K562 (cell line): ENCODE results near the gene LRP6. TPM values are rescaled to one million over a fixed set of nuclear protein-coding genes. Genes with fewer than 3 reads are reported as not detected.

Experiments used
- ATAC-seq: fragments of 200-7000 bp; cut with Tn5 transposase; 3 replicates; pipeline ENCODE4 v1.9.1; 2020; ENCODE audit warnings: moderate library complexity
- BruUV-seq: library from RNA; stranded (reverse); fragments of 400-500 nt; replicated peaks from 2 replicates; lab custom pipeline; 2021; lab: Mats Ljungman, UMichigan
- CTCF ChIA-PET: fragments of 300-600 bp; formaldehyde crosslinking; extraction: SDS; loops from one replicate; lab custom pipeline; 2021; ENCODE audit warnings: low intra/inter-chr PET ratio; lab: Yijun Ruan, JAX
- POLR2A ChIA-PET: fragments of 300-600, 350-650 bp; sonication (Branson Sonifier 250); formaldehyde crosslinking; extraction: SDS; loops from one replicate; lab custom pipeline; 2021; ENCODE audit warnings: antibody characterized with exemption, inconsistent platforms; lab: Yijun Ruan, JAX
- DNase-seq, 4 experiments: peaks; one replicate each; pipeline versions ENCODE4 v3.0.0 to v3.0.0-alpha.2; 2011 to 2018; ENCODE audit warnings: low spot score in 3 of 4, mixed read lengths in 3 of 4; ENCODE audit errors: extremely low read depth in 1 of 4
- FAIRE-seq: peaks from 2 replicates; lab custom pipeline; 2011; peaks lifted over from hg19 to GRCh38; lab: Jason Lieb, UNC
- H2AFZ ChIP-seq: 2 replicates; pipeline ENCODE4 v1.6.0; 2011; ENCODE audit warnings: low read depth, low read length, control low read depth, inconsistent platforms
- H3K27ac ChIP-seq: fragments of 200-600 bp; 3 replicates; pipeline ENCODE4 v1.8.0; 2011; ENCODE audit warnings: low read depth, mild to moderate bottlenecking, control low read depth, inconsistent platforms, low read length, moderate library complexity, mixed read lengths; ENCODE audit errors: extremely low read depth
- H3K27me3 ChIP-seq, 2 experiments: fragments of 300-600 bp in 1 of 2; 2 replicates in 1 of 2; 3 replicates in 1 of 2; pipeline versions ENCODE4 v1.6.0 to v1.8.0; 2011; ENCODE audit warnings: inconsistent platforms in 2 of 2, low read length in 2 of 2, mild to moderate bottlenecking in 1 of 2, mixed read lengths in 1 of 2, moderate library complexity in 1 of 2; ENCODE audit not compliant: control insufficient read depth in 2 of 2, insufficient read depth in 2 of 2
- H3K36me3 ChIP-seq: fragments of 300-600 bp; 3 replicates; pipeline ENCODE4 v1.8.0; 2011; ENCODE audit warnings: mild to moderate bottlenecking, low read length, inconsistent platforms; ENCODE audit not compliant: control insufficient read depth, insufficient read depth
- H3K4me1 ChIP-seq, 2 experiments: fragments of 200-600 bp in 1 of 2; replicated peaks in 1 of 2; 2 replicates in 1 of 2; 3 replicates in 1 of 2; pipeline versions ENCODE4 v1.5.1 to v1.8.0; 2011; ENCODE audit warnings: inconsistent platforms in 2 of 2, low read length in 2 of 2, mild to moderate bottlenecking in 1 of 2, mixed read lengths in 1 of 2, moderate library complexity in 1 of 2; ENCODE audit not compliant: control insufficient read depth in 2 of 2, insufficient read depth in 2 of 2
- H3K4me2 ChIP-seq: 2 replicates; pipeline ENCODE4 v1.6.1; 2011; ENCODE audit warnings: low read length, control low read depth, inconsistent platforms, mixed read lengths; ENCODE audit not compliant: insufficient read depth
- H3K4me3 ChIP-seq: fragments of 200-600 bp; sonication (generic), shearing (Covaris generic); 2 replicates; pipeline ENCODE4 v1.5.1; 2016; ENCODE audit warnings: control low read depth, inconsistent platforms
- H3K79me2 ChIP-seq: fragments of 200-600 bp; 3 replicates; pipeline ENCODE4 v1.8.0; 2011; ENCODE audit warnings: low read length, inconsistent platforms; ENCODE audit not compliant: control insufficient read depth, insufficient read depth
- H3K9ac ChIP-seq, 2 experiments: 2 replicates each; pipeline versions ENCODE4 v1.6.0 to v1.6.1; 2011; ENCODE audit warnings: low read depth in 2 of 2, low read length in 2 of 2, control low read depth in 1 of 2, inconsistent platforms in 1 of 2, mild to moderate bottlenecking in 1 of 2, mixed read lengths in 1 of 2; ENCODE audit not compliant: insufficient read depth in 1 of 2
- H3K9me1 ChIP-seq: one replicate; pipeline ENCODE4 v1.6.0; 2011; ENCODE audit warnings: inconsistent platforms, mild to moderate bottlenecking, low read length, moderate library complexity; ENCODE audit not compliant: control insufficient read depth, insufficient read depth
- H3K9me3 ChIP-seq: replicated peaks from 2 replicates; pipeline ENCODE4 v1.5.1; 2011; ENCODE audit warnings: low read depth, low read length, inconsistent platforms; ENCODE audit not compliant: control insufficient read depth, insufficient read depth
- H4K20me1 ChIP-seq: replicated peaks from 2 replicates; pipeline ENCODE4 v1.6.1; 2011; ENCODE audit warnings: low read length, inconsistent platforms, mixed read lengths; ENCODE audit not compliant: control insufficient read depth, insufficient read depth
- ARID2 ChIP-seq: fragments of 450-650 bp; IDR thresholded peaks from 2 replicates; pipeline ENCODE4 v1.6.1; 2017; ENCODE audit warnings: antibody characterized with exemption, mild to moderate bottlenecking
- BRCA1 ChIP-seq, 2 experiments: fragments of 450-650 bp in 1 of 2; sonication (generic) in 1 of 2; formaldehyde crosslinking in 1 of 2; IDR thresholded peaks; 2 replicates each; pipeline versions ENCODE4 v1.5.0 to v1.6.1; 2017 to 2020; ENCODE audit warnings: mild to moderate bottlenecking in 1 of 2, missing genetic modification reagents in 1 of 2
- CC2D1A ChIP-seq: fragments of 450-650 bp; IDR thresholded peaks from 2 replicates; pipeline ENCODE4 v1.6.1; 2017; ENCODE audit warnings: mild to moderate bottlenecking
- CEBPG ChIP-seq, 3 experiments: fragments of 200-800 bp in 1 of 3; sonication (Bioruptor generic) in 1 of 3; sonication (generic) in 1 of 3; formaldehyde crosslinking in 1 of 3; IDR thresholded peaks in 2 of 3; conservative IDR thresholded peaks in 1 of 3; 2 replicates each; pipeline versions ENCODE4 v1.6.1 to v1.8.0; 2016 to 2022; ENCODE audit warnings: missing compliant biosample characterization in 2 of 3, missing genetic modification characterization in 2 of 3, mild to moderate bottlenecking in 1 of 3, missing genetic modification reagents in 1 of 3
- CTCF ChIP-seq, 3 experiments: IDR thresholded peaks in 2 of 3; conservative IDR thresholded peaks in 1 of 3; 2 replicates each; pipeline ENCODE4 v1.5.1; 2011 to 2012; ENCODE audit warnings: low read length in 3 of 3, mild to moderate bottlenecking in 3 of 3, control low read depth in 2 of 3, improper control_type of control experiment in 1 of 3, inconsistent platforms in 1 of 3, low read depth in 1 of 3, mixed read lengths in 1 of 3, moderate library complexity in 1 of 3; ENCODE audit not compliant: insufficient read depth in 2 of 3
- KDM2B ChIP-seq: fragments of 250-450 bp; sonication (Bioruptor Pico); IDR thresholded peaks from 2 replicates; pipeline ENCODE4 v1.8.0; 2021; ENCODE audit warnings: mild to moderate bottlenecking, moderate library complexity
- MEF2D ChIP-seq: conservative IDR thresholded peaks from 2 replicates; pipeline ENCODE4 v1.6.1; 2016; ENCODE audit warnings: low read depth, missing genetic modification characterization, missing compliant biosample characterization
- PCBP2 ChIP-seq: fragments of 200-400 bp; formaldehyde crosslinking; IDR thresholded peaks from 2 replicates; pipeline ENCODE4 v1.6.1; 2018; ENCODE audit warnings: low read length, low read depth, mild to moderate bottlenecking, moderate library complexity; ENCODE audit not compliant: poor library complexity, severe bottlenecking
- RAD21 ChIP-seq, 2 experiments: fragments of 250-450 bp in 1 of 2; fragments of 450-650 bp in 1 of 2; sonication (Bioruptor Pico) in 1 of 2; formaldehyde crosslinking in 1 of 2; IDR thresholded peaks in 1 of 2; conservative IDR thresholded peaks in 1 of 2; 2 replicates each; pipeline versions ENCODE4 v1.4.0 to v1.8.0; 2020 to 2022; ENCODE audit warnings: mild to moderate bottlenecking in 2 of 2, moderate library complexity in 1 of 2
- RBM25 ChIP-seq: fragments of 200-400 bp; formaldehyde crosslinking; IDR thresholded peaks from 2 replicates; pipeline ENCODE4 v1.6.1; 2018; ENCODE audit warnings: low read length, low read depth, moderate library complexity; ENCODE audit not compliant: severe bottlenecking
- SMC3 ChIP-seq: conservative IDR thresholded peaks from 2 replicates; pipeline ENCODE4 v1.6.1; 2011; ENCODE audit warnings: low read depth, low read length, improper control_type of control experiment; ENCODE audit not compliant: insufficient read depth
- TRIM28 ChIP-seq: fragments of 450-650 bp; IDR thresholded peaks from 2 replicates; pipeline ENCODE4 v1.6.1; 2017
- WGBS: fragments of 100-300 bp; shearing (Covaris generic); methylation state at CpG from one replicate; pipeline ENCODE4 v1.1.6; 2016; ENCODE audit warnings: low coverage, mixed read lengths; ENCODE audit not compliant: insufficient coverage; ENCODE audit errors: missing lambda C conversion rate; 5-methylcytosine and 5-hydroxymethylcytosine counted together
- in situ Hi-C: fragments of 300-500 bp; cut with MboI; formaldehyde crosslinking; loops from 4 replicates; pipeline ENCODE4 v1.15.0; 2018; ENCODE audit warnings: inconsistent platforms, mixed read lengths
- intact Hi-C: fragments of 100-400 bp; cut with micrococcal nuclease; formaldehyde crosslinking; loops from 2 replicates; pipeline ENCODE4 v1.14.2; 2022
- polyA plus RNA-seq, 8 experiments: library from polyadenylated mRNA; depleted of rRNA in 4 of 8; stranded (reverse) in 5 of 8; unstranded in 3 of 8; fragments of >200 nt; fragmentation: Nextera tagmentation in 2 of 8; fragmentation: Illumina TruSeq in 1 of 8; extraction: Ambion mirVana in 2 of 8; extraction: Trizol in 1 of 8; gene quantifications; 2 replicates each; pipeline versions ENCODE4 v1.2.1 to v1.2.3, GENCODE V29; 2011 to 2014; ENCODE audit warnings: inconsistent platforms in 1 of 8, missing spikeins in 1 of 8
- total RNA-seq, 7 experiments: library from RNA; depleted of rRNA in 6 of 7; stranded (reverse); fragments of >200 nt in 6 of 7; fragmentation: Illumina TruSeq in 2 of 7; extraction: Trizol in 2 of 7; gene quantifications; 2 replicates each; pipeline versions ENCODE4 v1.2.1 to v1.2.3, GENCODE V29; 2011 to 2021; ENCODE audit warnings: low replicate concordance in 1 of 7
- TF ChIP-seq, protein P1 (sequence below): fragments of 450-650 bp; formaldehyde crosslinking; IDR thresholded peaks from 2 replicates; pipeline ENCODE4 v1.4.0; 2020; ENCODE audit warnings: mild to moderate bottlenecking, moderate library complexity

Gene LRP6
- total and polyA plus RNA-seq, 9 of the 15 experiments (the other 6 are each of a cell fraction or from before 2014, with no cell fraction given): 3.0 to 17.0 (median 10.8) TPM

GRCh38 chr12:12081836-12082497 is 184.9 kb downstream of the LRP6 start:
- Histone ChIP-seq H3K9me3 (no peaks in the 10 kb centered on the region), H3K4me3 (no peak overlapping the region), H2AFZ (peak overlapping the region; percentile 79), H3K9ac (peak overlapping the region; percentile 7 to 45; a peak in 1 of 4 replicates), H3K36me3 (no peaks in the 10 kb centered on the region), H3K4me2 (no peak overlapping the region), H3K4me1 (peaks cover 0 to 4% of the 10 kb centered on the region in 2 experiments; a peak in 3 of 5 replicates), H3K27ac (peak overlapping the region; percentile 26; the same call in 1 of the 3 replicates), H3K79me2 (no peaks in the 10 kb centered on the region), H3K27me3 (peaks cover 8 to 18% of the 10 kb centered on the region in 2 experiments; a peak in 3 of 5 replicates), H4K20me1 (no peaks in the 10 kb centered on the region), H3K9me1 (no peaks in the 10 kb centered on the region)
- in situ Hi-C loops: loop anchor here (5.0 to 10.0 kb wide), 3 partner anchors 250 to 623 kb away; no protein-coding TSS in a partner anchor
- FAIRE-seq (peak; percentile 88), DNase-seq (peak; percentile 32 to 57 (median 48)), ATAC-seq (peak; percentile 95)
- intact Hi-C loops: loop anchor here (1.0 to 2.0 kb wide), 2 partner anchors 246 to 619 kb away; no protein-coding TSS in a partner anchor
- no TSS peak for BruUV-seq
- POLR2A ChIA-PET: interaction anchor here (0.7 kb wide), 2 partner anchors 26 to 251 kb away, joined by 3 read pairs; no protein-coding TSS in a partner anchor
- CTCF ChIA-PET: interaction anchor here (0.6 to 1.7 kb wide), 5 partner anchors 186 to 623 kb away, joined by 5 to 11 read pairs (median 5); no protein-coding TSS in a partner anchor
- WGBS: 48% methylated on average over 3 of the region's 3 CpGs
- TF ChIP-seq PCBP2: no peak
- TF ChIP-seq CEBPG (CRISPR knock-in tag; IDR thresholded peaks at IDR 0.05): no peak
- TF ChIP-seq CEBPG (tag; conservative IDR thresholded peaks at IDR 0.05 in 1 of 2, IDR thresholded peaks at IDR 0.05 in 1 of 2): no peak
- peak; percentile 70 to 82 for TF ChIP-seq RAD21 (CRISPR knock-in tag; conservative IDR thresholded peaks at IDR 0.05 in 1 of 2, IDR thresholded peaks at IDR 0.05 in 1 of 2)
- TF ChIP-seq KDM2B: no peak
- TF ChIP-seq CTCF (IDR thresholded peaks at IDR 0.05 in 2 of 3, conservative IDR thresholded peaks at IDR 0.05 in 1 of 3; ENCODE audit: insufficient read depth in 2 of 3, low read depth in 1 of 3, low read length in 3 of 3): peak; percentile 50 to 65 (median 54); a peak in 5 of 6 replicates
- TF ChIP-seq SMC3: peak; percentile 34; the same call in 1 of the 2 replicates
- TF ChIP-seq ARID2: 0 out of 2 replicates have a peak, but pooled peaks have one; percentile 41
- TF ChIP-seq, protein P1, sequence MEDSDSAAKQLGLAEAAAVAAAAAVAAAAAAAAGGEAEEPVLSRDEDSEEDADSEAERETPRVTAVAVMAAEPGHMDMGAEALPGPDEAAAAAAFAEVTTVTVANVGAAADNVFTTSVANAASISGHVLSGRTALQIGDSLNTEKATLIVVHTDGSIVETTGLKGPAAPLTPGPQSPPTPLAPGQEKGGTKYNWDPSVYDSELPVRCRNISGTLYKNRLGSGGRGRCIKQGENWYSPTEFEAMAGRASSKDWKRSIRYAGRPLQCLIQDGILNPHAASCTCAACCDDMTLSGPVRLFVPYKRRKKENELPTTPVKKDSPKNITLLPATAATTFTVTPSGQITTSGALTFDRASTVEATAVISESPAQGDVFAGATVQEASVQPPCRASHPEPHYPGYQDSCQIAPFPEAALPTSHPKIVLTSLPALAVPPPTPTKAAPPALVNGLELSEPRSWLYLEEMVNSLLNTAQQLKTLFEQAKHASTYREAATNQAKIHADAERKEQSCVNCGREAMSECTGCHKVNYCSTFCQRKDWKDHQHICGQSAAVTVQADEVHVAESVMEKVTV (CRISPR knock-in tag): peak; percentile 50
- no peak for TF ChIP-seq BRCA1 (IDR thresholded peaks at IDR 0.05)
- no peak for TF ChIP-seq BRCA1 (CRISPR knock-in tag; IDR thresholded peaks at IDR 0.05)
- peak; percentile 51 for TF ChIP-seq RBM25
- TF ChIP-seq MEF2D: no peak
- TF ChIP-seq CC2D1A: peak; percentile 21; the same call in 1 of the 2 replicates
- TF ChIP-seq TRIM28: no peak
